ENCODE data around the gene DNAAF9. TPM values are rescaled to one million over a fixed set of nuclear protein-coding genes. Genes with fewer than 3 reads are reported as not detected.

Gene DNAAF9
- total and polyA plus RNA-seq, 2 of the 4 experiments (the other 2 are of a cell fraction) = 7.9 to 8.2 TPM

GRCh38 chr20:3412600-3413392, 5.3 kb upstream of the DNAAF9 start:
- Histone ChIP-seq H3K18ac (ENCODE audit: low read depth, low read length) (no peak overlapping the region), H3K4me3 (ENCODE audit: insufficient read depth, low read depth, low read length) (no peak overlapping the region), H2BK15ac (ENCODE audit: low read depth, low read length) (no peak overlapping the region), H3K4ac (ENCODE audit: low read depth, low read length) (no peak overlapping the region), H4K91ac (ENCODE audit: insufficient read depth, low read depth, low read length) (no peak overlapping the region), H3K79me1 (ENCODE audit: low read depth in 1 of 2, low read length in 2 of 2) (peaks cover 0 to 6% of the 10 kb centered on the region in 2 experiments; a peak in 2 of 4 replicates), H4K5ac (ENCODE audit: low read depth, low read length) (no peak overlapping the region), H2BK20ac (ENCODE audit: low read depth, low read length) (no peak overlapping the region), H4K20me1 (ENCODE audit: insufficient read depth, low read length) (no peaks in the 10 kb centered on the region), H3K27ac (ENCODE audit: insufficient read depth, low read length) (no peak overlapping the region), H3K9me1 (ENCODE audit: insufficient read depth, low read length) (no peaks in the 10 kb centered on the region), H3K23ac (ENCODE audit: low read depth, low read length) (no peak overlapping the region), H3K9ac (ENCODE audit: low read depth, low read length) (no peak overlapping the region), H3K9me3 (ENCODE audit: control insufficient read depth, insufficient read depth, low read length) (peaks cover 4% of the 10 kb centered on the region; the same call in 1 of the 2 replicates), H3K4me1 (ENCODE audit: control insufficient read depth, insufficient read depth, low read length) (no peaks in the 10 kb centered on the region), H3K14ac (replicated peaks; ENCODE audit: low read depth, low read length) (no peak overlapping the region), H2AFZ (replicated peaks; ENCODE audit: low read length, poor library complexity) (no peak overlapping the region), H3K36me3 (ENCODE audit: control insufficient read depth, insufficient read depth, low read length) (no peaks in the 10 kb centered on the region), H3K56ac (ENCODE audit: extremely low read depth, insufficient read depth, low read length) (no peak overlapping the region), H4K8ac (ENCODE audit: low read depth in 2 of 2, low read length in 2 of 2) (no peak overlapping the region), H3K4me2 (ENCODE audit: low read depth, low read length) (no peak overlapping the region), H3K27me3 (ENCODE audit: control insufficient read depth, insufficient read depth, low read length) (peaks cover 2% of the 10 kb centered on the region; the same call in 1 of the 2 replicates), H2AK9ac (replicated peaks; ENCODE audit: low read depth, low read length, poor library complexity) (no peak overlapping the region), H2BK120ac (ENCODE audit: low read depth, low read length) (no peak overlapping the region), H2BK5ac (ENCODE audit: low read depth, low read length, poor library complexity, severe bottlenecking) (no peak overlapping the region), H2AK5ac (ENCODE audit: low read depth, low read length) (no peak overlapping the region)
- in situ Hi-C loops (cut with MboI; ENCODE audit: low sequenced_read_pairs) (no loop called here), dilution Hi-C loops (cut with HindIII; ENCODE audit: low sequenced_read_pairs, unreplicated experiment) (no loop called here), intact Hi-C loops (cut with micrococcal nuclease) (no loop called here)
- DNase-seq (no peak), ATAC-seq (ENCODE audit: low read depth) (no peak)
- peak; percentile 51; the same call in 1 of the 2 replicates for TF ChIP-seq MAFK (IDR thresholded peaks at IDR 0.05; ENCODE audit: low read depth, low read length)
- no peak for TF ChIP-seq RAD21 (IDR thresholded peaks at IDR 0.05; ENCODE audit: low read length)
- no TSS peak for BruUV-seq (replicated peaks)
- POLR2A ChIA-PET (ENCODE audit: unreplicated experiment) = no interaction called here
- CTCF ChIA-PET = no interaction called here
- no CpG with 5 or more reads among the region's 11 CpGs for WGBS, 2 experiments (ENCODE audit: extremely low coverage in 2 of 2, insufficient read length in 1 of 2)

Measured in IMR-90 (cell line).